GM18861 (cell line): ENCODE results near the gene SLC24A3.
"Not testable (repeated sequence)": the region's sequence is repeated elsewhere in the genome, so short reads cannot be mapped to it uniquely, and the experiment has no call there.

Source experiments
- ATAC-seq: cut with Tn5 transposase; IDR thresholded peaks from one replicate; pipeline ENCODE4 v1.9.1; 2021; ENCODE audit not compliant: unreplicated experiment

SLC24A3 gene

GRCh38 chr20:19727251-19727847 lies 514.9 kb downstream of the SLC24A3 start:
- ATAC-seq: no peak

GRCh38 chr20:19729672-19730071 lies 517.2 kb downstream of the SLC24A3 start:
- ATAC-seq: no peak

- no peak for ATAC-seq
These were observed 518.3 kb downstream of the SLC24A3 start for GRCh38 chr20:19730706-19731105.

- ATAC-seq: no peak
These were observed 522.4 kb downstream of the SLC24A3 start for GRCh38 chr20:19734811-19735210.

- ATAC-seq: no peak
These were observed 523.0 kb downstream of the SLC24A3 start for GRCh38 chr20:19735446-19735845.

GRCh38 chr20:19737025-19737424 lies 524.6 kb downstream of the SLC24A3 start:
- ATAC-seq: no peak

- ATAC-seq: no peak
These were observed 526.5 kb downstream of the SLC24A3 start for GRCh38 chr20:19738951-19739350.

- no peak for ATAC-seq
These were observed 526.9 kb downstream of the SLC24A3 start for GRCh38 chr20:19739351-19739750.

GRCh38 chr20:19740512-19740911 lies 528.1 kb downstream of the SLC24A3 start:
- no peak for ATAC-seq

- no peak for ATAC-seq
These were observed 529.5 kb downstream of the SLC24A3 start for GRCh38 chr20:19741924-19742323.

- ATAC-seq: no peak
These were observed 530.7 kb downstream of the SLC24A3 start for GRCh38 chr20:19742974-19743639.

GRCh38 chr20:19743640-19743995 lies 531.2 kb downstream of the SLC24A3 start:
- no peak for ATAC-seq

- ATAC-seq: no peak
These were observed 532.7 kb downstream of the SLC24A3 start for GRCh38 chr20:19745106-19745505.

GRCh38 chr20:19745584-19745983 lies 533.1 kb downstream of the SLC24A3 start:
- ATAC-seq: no peak

- ATAC-seq: no peak
These were observed 534.0 kb downstream of the SLC24A3 start for GRCh38 chr20:19746396-19746795.

- no peak for ATAC-seq
These were observed 535.5 kb downstream of the SLC24A3 start for GRCh38 chr20:19747903-19748302.

GRCh38 chr20:19748681-19749080 lies 536.2 kb downstream of the SLC24A3 start:
- no peak for ATAC-seq

GRCh38 chr20:19749618-19750071 lies 537.2 kb downstream of the SLC24A3 start:
- ATAC-seq: no peak

- ATAC-seq: no peak
These were observed 537.7 kb downstream of the SLC24A3 start for GRCh38 chr20:19750101-19750606.

GRCh38 chr20:19750907-19751636 lies 538.6 kb downstream of the SLC24A3 start:
- no peak for ATAC-seq

- ATAC-seq: not testable (repeated sequence)
These were observed 541.8 kb downstream of the SLC24A3 start for GRCh38 chr20:19754201-19754600.
